Measurements from ENCODE around the gene KLK12.

Gene KLK12

GRCh38 chr19:51079481-51080110 is 44.8 kb upstream of the KLK12 start:
- no peak overlapping the region for H3K4me3 ChIP-seq (ENCODE audit: low read depth, low read length)
- no peak for DNase-seq (ENCODE audit: low read depth)
- in situ Hi-C loops (cut with HindIII; ENCODE audit: low sequenced_read_pairs): no loop called here
- TF ChIP-seq CTCF (IDR thresholded peaks at IDR 0.05; ENCODE audit: low read depth, low read length, missing control alignments): no peak

DNA sequence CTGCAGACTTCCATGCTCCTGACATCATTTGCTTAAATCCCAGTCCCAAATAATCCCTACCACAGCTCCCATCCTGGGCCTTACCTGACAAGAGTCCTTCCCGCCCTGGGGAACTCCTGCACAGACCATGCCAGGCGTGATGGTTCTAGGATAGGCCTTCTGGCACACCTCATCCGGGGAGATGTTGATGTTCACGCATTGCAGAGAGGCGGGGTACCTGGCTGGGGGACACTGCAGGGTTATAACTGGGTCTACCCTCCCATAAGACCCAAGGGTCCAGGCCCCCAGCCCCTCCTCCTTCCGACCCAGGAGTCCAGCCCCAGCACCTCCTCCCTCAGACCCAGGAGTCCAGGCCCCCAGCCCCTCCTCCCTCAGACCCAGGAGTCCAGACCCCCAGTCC is 43.9 kb upstream of the KLK12 start:
- no peak for DNase-seq (ENCODE audit: low read depth)

GRCh38 chr19:51078104-51078503 is 43.3 kb upstream of the KLK12 start:
- in situ Hi-C loops (cut with HindIII; ENCODE audit: low sequenced_read_pairs): no loop called here
- TF ChIP-seq CTCF (IDR thresholded peaks at IDR 0.05; ENCODE audit: low read depth, low read length, missing control alignments): no peak
- no peak overlapping the region for H3K4me3 ChIP-seq (ENCODE audit: low read depth, low read length)
- DNase-seq (ENCODE audit: low read depth): no peak

More for the DNA sequence above, 43.9 kb upstream of the KLK12 start:
- TF ChIP-seq CTCF (IDR thresholded peaks at IDR 0.05; ENCODE audit: low read depth, low read length, missing control alignments): no peak
- no peak overlapping the region for H3K4me3 ChIP-seq (ENCODE audit: low read depth, low read length)
- in situ Hi-C loops (cut with HindIII; ENCODE audit: low sequenced_read_pairs): no loop called here

DNA sequence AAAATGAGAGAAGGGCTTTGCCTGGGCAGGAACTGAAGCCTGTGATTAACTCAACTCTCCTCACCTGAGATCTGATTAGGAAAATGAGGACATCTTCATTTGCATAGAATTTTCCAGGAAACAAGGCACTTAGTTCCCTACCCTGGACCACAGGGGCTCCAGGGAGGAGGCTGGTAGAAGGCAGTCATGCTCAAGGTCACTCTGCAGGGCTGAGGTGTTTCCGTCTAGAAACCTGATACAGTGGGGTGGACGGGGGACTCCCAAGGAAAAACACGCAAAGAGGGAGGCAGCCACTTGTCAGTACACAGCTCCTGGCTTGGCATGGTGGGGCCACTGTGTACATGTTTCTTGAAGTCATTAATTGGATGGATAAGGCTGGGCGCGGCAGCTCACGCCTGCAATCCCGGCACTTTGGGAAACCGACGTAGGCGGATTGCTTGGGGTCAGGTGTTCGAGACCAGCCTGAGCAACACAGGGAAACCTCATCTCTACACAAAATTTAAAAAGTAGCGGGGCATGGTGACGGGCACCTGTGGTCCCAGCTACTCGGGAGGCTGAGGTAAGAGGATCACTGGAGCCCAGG is 41.9 kb upstream of the KLK12 start:
- TF ChIP-seq CTCF (IDR thresholded peaks at IDR 0.05; ENCODE audit: low read depth, low read length, missing control alignments): no peak
- in situ Hi-C loops (cut with HindIII; ENCODE audit: low sequenced_read_pairs): no loop called here
- no peak overlapping the region for H3K4me3 ChIP-seq (ENCODE audit: low read depth, low read length)
- DNase-seq (ENCODE audit: low read depth): no peak

DNA sequence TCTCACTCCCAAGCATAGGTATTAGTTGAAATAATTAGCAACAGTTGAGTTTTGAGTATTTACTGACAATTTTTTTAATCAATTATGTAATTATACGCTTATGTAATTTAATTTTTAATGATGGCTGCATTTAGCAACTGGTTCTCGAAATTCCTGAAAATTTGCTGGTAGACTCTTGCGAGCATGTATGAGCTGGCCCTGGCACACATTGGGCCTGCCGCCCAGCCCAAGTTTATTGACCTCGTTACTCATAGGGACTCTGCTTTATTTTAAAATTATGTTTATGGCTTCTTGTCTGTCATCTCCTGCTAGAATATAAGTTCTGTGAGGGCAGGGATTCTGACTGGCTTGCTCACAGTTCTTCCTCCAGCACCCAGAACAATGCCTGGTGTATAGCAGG is 41.2 kb upstream of the KLK12 start:
- no peak for DNase-seq (ENCODE audit: low read depth)
- no peak for TF ChIP-seq CTCF (IDR thresholded peaks at IDR 0.05; ENCODE audit: low read depth, low read length, missing control alignments)
- in situ Hi-C loops (cut with HindIII; ENCODE audit: low sequenced_read_pairs): no loop called here
- H3K4me3 ChIP-seq (ENCODE audit: low read depth, low read length): no peak overlapping the region

DNA sequence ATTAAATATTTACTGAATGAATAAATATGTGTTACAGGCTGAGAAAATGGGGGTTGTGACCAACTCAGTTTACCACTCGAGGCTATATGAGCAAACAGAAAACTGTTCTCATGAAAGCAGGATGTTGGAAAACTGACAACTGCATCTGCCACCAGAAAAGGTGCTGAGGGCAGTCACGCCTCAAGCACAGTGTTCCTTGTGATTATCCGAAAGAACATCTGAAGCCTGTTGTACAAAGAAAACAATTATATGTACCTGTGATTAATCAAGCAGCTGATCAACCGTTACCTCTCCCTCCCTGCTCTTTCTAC is 36.2 kb upstream of the KLK12 start:
- TF ChIP-seq CTCF (IDR thresholded peaks at IDR 0.05; ENCODE audit: low read depth, low read length, missing control alignments): no peak
- no peak overlapping the region for H3K4me3 ChIP-seq (ENCODE audit: low read depth, low read length)
- DNase-seq (ENCODE audit: low read depth): no peak
- in situ Hi-C loops (cut with HindIII; ENCODE audit: low sequenced_read_pairs): no loop called here

Measured in astrocyte of the cerebellum (primary cell).